Activated CD8-positive, alpha-beta memory T cell treated with anti-CD3 and anti-CD28 coated beads, Interleukin-2, amount 50 U/mL, for 1 hour (primary cell): Measurements from ENCODE around the gene GGTLC1.
"Not testable (repeated sequence)": the region's sequence is repeated elsewhere in the genome, so short reads cannot be mapped to it uniquely, and the experiment has no call there.

ENCODE experiments used
- DNase-seq: peaks from one replicate; pipeline ENCODE4 v3.0.0-alpha.2; 2020; ENCODE audit errors: extremely low read depth

The GGTLC1 gene

GRCh38 chr20:23994001-23994633 lies 5.5 kb upstream of the GGTLC1 start:
- DNase-seq, result not testable (repeated sequence)

GRCh38 chr20:23993440-23993839 lies 4.9 kb upstream of the GGTLC1 start:
- DNase-seq, result not testable (repeated sequence)

GRCh38 chr20:23990296-23990695 lies 1.7 kb upstream of the GGTLC1 start:
- DNase-seq, result not testable (repeated sequence)

- DNase-seq, result not testable (repeated sequence)
Observed at GRCh38 chr20:23988966-23989365, 387 bp upstream of the GGTLC1 start.

- not testable (repeated sequence) for DNase-seq
Observed at GRCh38 chr20:23986716-23987115, 1.9 kb downstream of the GGTLC1 start.

GRCh38 chr20:23986310-23986709 lies 2.3 kb downstream of the GGTLC1 start:
- DNase-seq, result not testable (repeated sequence)

- not testable (repeated sequence) for DNase-seq
Observed at GRCh38 chr20:23985790-23986225, 2.8 kb downstream of the GGTLC1 start.

GRCh38 chr20:23985066-23985789 lies 3.4 kb downstream of the GGTLC1 start:
- not testable (repeated sequence) for DNase-seq

- not testable (repeated sequence) for DNase-seq
Observed at GRCh38 chr20:23984476-23985023, 4.0 kb downstream of the GGTLC1 start.

- DNase-seq, result not testable (repeated sequence)
Observed at GRCh38 chr20:23982112-23983018, 6.2 kb downstream of the GGTLC1 start.

- not testable (repeated sequence) for DNase-seq
Observed at GRCh38 chr20:23981526-23981925, 7.1 kb downstream of the GGTLC1 start.

GRCh38 chr20:23981014-23981413 lies 7.6 kb downstream of the GGTLC1 start:
- not testable (repeated sequence) for DNase-seq

- DNase-seq, result not testable (repeated sequence)
Observed at GRCh38 chr20:23979899-23980811, 8.4 kb downstream of the GGTLC1 start.

GRCh38 chr20:23979380-23979779 lies 9.2 kb downstream of the GGTLC1 start:
- not testable (repeated sequence) for DNase-seq

- not testable (repeated sequence) for DNase-seq
Observed at GRCh38 chr20:23978457-23978856, 10.1 kb downstream of the GGTLC1 start.

GRCh38 chr20:23974966-23975365 lies 13.6 kb downstream of the GGTLC1 start:
- DNase-seq, result no peak

GRCh38 chr20:23971310-23971709 lies 17.3 kb downstream of the GGTLC1 start:
- DNase-seq, result no peak

- DNase-seq, result no peak
Observed at GRCh38 chr20:23970049-23970448, 18.5 kb downstream of the GGTLC1 start.

GRCh38 chr20:23967616-23967979 lies 21.0 kb downstream of the GGTLC1 start:
- DNase-seq, result no peak

- DNase-seq, result no peak
Observed at GRCh38 chr20:23966927-23967615, 21.5 kb downstream of the GGTLC1 start.
